GM23338 (cell line): ENCODE data around the gene NRROS. TPM values are rescaled to one million over a fixed set of nuclear protein-coding genes. Genes with fewer than 3 reads are reported as not detected.

ENCODE experiments used
- ATAC-seq: fragments of 200-7000 bp; cut with Tn5 transposase; 3 replicates; pipeline ENCODE4 v1.9.1; 2020
- DNase-seq: peaks from one replicate; pipeline ENCODE4 v3.0.0-alpha.2; 2015; ENCODE audit warnings: low spot score
- H2AFZ ChIP-seq: fragments of 200-600 bp; sonication (generic); 2 replicates; pipeline ENCODE4 v1.8.0; 2016; ENCODE audit warnings: antibody characterized with exemption, mild to moderate bottlenecking, moderate library complexity
- H3F3A ChIP-seq: fragments of 200-600 bp; sonication (generic); replicated peaks from 2 replicates; pipeline ENCODE4 v1.8.0; 2017; ENCODE audit warnings: antibody characterized with exemption, mixed run types, low read depth
- H3K27ac ChIP-seq: fragments of 200-600 bp; sonication (generic); 2 replicates; pipeline ENCODE4 v1.6.1; 2016; ENCODE audit warnings: low read depth
- H3K27me3 ChIP-seq: fragments of 200-600 bp; sonication (generic); 2 replicates; pipeline ENCODE4 v1.8.0; 2016; ENCODE audit warnings: mild to moderate bottlenecking, mixed run types, moderate library complexity; ENCODE audit not compliant: insufficient read depth
- H3K36me3 ChIP-seq: fragments of 200-600 bp; sonication (generic); 2 replicates; pipeline ENCODE4 v1.8.0; 2016; ENCODE audit warnings: mild to moderate bottlenecking; ENCODE audit not compliant: insufficient read depth
- H3K4me1 ChIP-seq: fragments of 200-600 bp; sonication (generic); 2 replicates; pipeline ENCODE4 v1.8.0; 2016; ENCODE audit warnings: mild to moderate bottlenecking, moderate library complexity; ENCODE audit not compliant: insufficient read depth
- H3K4me2 ChIP-seq: fragments of 200-600 bp; sonication (generic); 2 replicates; pipeline ENCODE4 v1.7.1; 2017; ENCODE audit warnings: mixed run types
- H3K4me3 ChIP-seq: fragments of 200-600 bp; sonication (generic); 2 replicates; pipeline ENCODE4 v1.6.1; 2016; ENCODE audit warnings: mixed run types
- H3K79me2 ChIP-seq: fragments of 200-600 bp; sonication (generic); replicated peaks from 2 replicates; pipeline ENCODE4 v1.8.0; 2017; ENCODE audit warnings: mild to moderate bottlenecking; ENCODE audit not compliant: insufficient read depth
- H3K9me2 ChIP-seq: fragments of 200-600 bp; sonication (generic); 2 replicates; pipeline ENCODE4 v1.8.0; 2017; ENCODE audit not compliant: insufficient read depth
- H4K20me1 ChIP-seq: fragments of 200-600 bp; sonication (generic); replicated peaks from 2 replicates; pipeline ENCODE4 v1.8.0; 2017; ENCODE audit warnings: mild to moderate bottlenecking; ENCODE audit not compliant: insufficient read depth
- H3K27ac Mint-ChIP-seq: 2 replicates; pipeline ENCODE4 v1.8.0; 2020; ENCODE audit warnings: inconsistent platforms, mild to moderate bottlenecking, moderate library complexity, mixed read lengths
- H3K27me3 Mint-ChIP-seq: 3 replicates; pipeline ENCODE4 v1.8.0; 2022; ENCODE audit warnings: low read depth, mild to moderate bottlenecking, moderate library complexity, mixed read lengths, inconsistent platforms; ENCODE audit not compliant: insufficient read depth, poor library complexity
- H3K36me3 Mint-ChIP-seq: 3 replicates; pipeline ENCODE4 v1.8.0; 2021; ENCODE audit warnings: low read depth, mild to moderate bottlenecking, inconsistent platforms, moderate library complexity, mixed read lengths
- H3K4me1 Mint-ChIP-seq: 3 replicates; pipeline ENCODE4 v1.8.0; 2020; ENCODE audit warnings: mild to moderate bottlenecking, inconsistent platforms, mixed read lengths
- H3K4me3 Mint-ChIP-seq: 3 replicates; pipeline ENCODE4 v1.8.0; 2021; ENCODE audit warnings: moderate library complexity, mild to moderate bottlenecking, inconsistent platforms, mixed read lengths
- H3K9me3 Mint-ChIP-seq: 3 replicates; pipeline ENCODE4 v1.8.0; 2020; ENCODE audit warnings: moderate library complexity, mild to moderate bottlenecking, inconsistent platforms, mixed read lengths
- CREB1 ChIP-seq: fragments of 250-450 bp; sonication (Bioruptor Pico); IDR thresholded peaks from 2 replicates; pipeline ENCODE4 v1.5.0; 2020; ENCODE audit warnings: low read depth, mild to moderate bottlenecking, moderate library complexity
- CTCF ChIP-seq, 2 experiments: fragments of 200-600 bp in 1 of 2; sonication (generic) in 1 of 2; conservative IDR thresholded peaks; 2 replicates each; pipeline versions ENCODE4 v1.5.1 to v1.6.1; 2016 to 2017; ENCODE audit warnings: antibody characterized with exemption in 2 of 2, low read depth in 2 of 2, mild to moderate bottlenecking in 2 of 2, moderate library complexity in 1 of 2
- ETS1 ChIP-seq: IDR thresholded peaks from 2 replicates; pipeline ENCODE4 v1.6.1; 2016; ENCODE audit warnings: antibody characterized with exemption
- EZH2phosphoT487 ChIP-seq: fragments of 200-600 bp; sonication (generic); IDR thresholded peaks from one replicate; pipeline ENCODE4 v1.8.1; 2018; ENCODE audit warnings: antibody characterized with exemption; ENCODE audit not compliant: unreplicated experiment
- JUNB ChIP-seq: IDR thresholded peaks from one replicate; pipeline ENCODE4 v1.6.1; 2016; ENCODE audit warnings: antibody characterized with exemption; ENCODE audit not compliant: unreplicated experiment
- NANOG ChIP-seq: IDR thresholded peaks from 2 replicates; pipeline ENCODE4 v1.6.1; 2016; ENCODE audit warnings: antibody characterized with exemption, borderline replicate concordance
- POLR2AphosphoS5 ChIP-seq: IDR thresholded peaks from 2 replicates; pipeline ENCODE4 v1.6.1; 2016; ENCODE audit warnings: antibody characterized with exemption, low read depth
- REST ChIP-seq: IDR thresholded peaks from one replicate; pipeline ENCODE4 v1.6.1; 2018; ENCODE audit warnings: antibody characterized with exemption; ENCODE audit not compliant: unreplicated experiment
- STAT1 ChIP-seq: IDR thresholded peaks from one replicate; pipeline ENCODE4 v1.6.1; 2016; ENCODE audit warnings: antibody characterized with exemption; ENCODE audit not compliant: unreplicated experiment
- ZNF114 ChIP-seq: fragments of 250-450 bp; sonication (Bioruptor Pico); IDR thresholded peaks from 2 replicates; pipeline ENCODE4 v1.5.0; 2020; ENCODE audit warnings: mild to moderate bottlenecking, moderate library complexity
- ZNF331 ChIP-seq: fragments of 250-450 bp; sonication (Bioruptor Pico); IDR thresholded peaks from 2 replicates; pipeline ENCODE4 v1.5.0; 2020; ENCODE audit warnings: low read depth, mild to moderate bottlenecking, moderate library complexity
- polyA plus RNA-seq: library from polyadenylated mRNA; unstranded; fragments of >200 nt; fragmentation: Nextera tagmentation; extraction: Ambion mirVana; gene quantifications from 2 replicates; pipeline ENCODE4 v1.2.1, GENCODE V29; 2016
- total RNA-seq: library from RNA; depleted of rRNA; stranded (reverse); fragments of >200 nt; shearing (Covaris generic); gene quantifications from 2 replicates; pipeline ENCODE4 v1.2.3, GENCODE V29; 2014

NRROS gene
- total and polyA plus RNA-seq, 2 experiments from 2014 or later, result 2.3 to 8.5 TPM

DNA sequence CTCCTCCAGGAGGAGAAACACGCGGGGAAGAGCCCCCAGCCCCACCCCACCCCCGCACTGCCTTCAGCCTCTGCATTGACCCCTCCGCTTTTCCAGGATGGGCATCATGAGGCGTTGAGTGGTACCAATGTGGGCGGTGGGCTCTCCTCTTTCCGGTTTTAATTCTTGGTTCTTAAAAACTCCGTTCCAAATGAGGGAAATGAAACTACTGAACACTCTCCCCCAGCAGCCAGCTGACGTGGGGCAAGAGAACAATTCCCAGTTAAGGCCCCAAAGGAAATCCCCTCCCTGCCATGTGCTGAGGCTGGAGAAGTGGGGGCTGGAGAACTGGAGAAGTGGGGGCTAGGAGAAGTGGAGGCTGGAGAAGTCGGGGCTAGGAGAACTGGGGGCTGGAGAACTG is 5.3 kb upstream of the NRROS start (continued):
- no peak for TF ChIP-seq CTCF (conservative IDR thresholded peaks at IDR 0.05; ENCODE audit: low read depth in 2 of 2)
- TF ChIP-seq ZNF331 (CRISPR knock-in tag), result no peak
- no peak for TF ChIP-seq EZH2phosphoT487
- TF ChIP-seq CREB1 (CRISPR knock-in tag), result no peak
- TF ChIP-seq ZNF114 (CRISPR knock-in tag), result no peak
- TF ChIP-seq REST, result no peak

DNA sequence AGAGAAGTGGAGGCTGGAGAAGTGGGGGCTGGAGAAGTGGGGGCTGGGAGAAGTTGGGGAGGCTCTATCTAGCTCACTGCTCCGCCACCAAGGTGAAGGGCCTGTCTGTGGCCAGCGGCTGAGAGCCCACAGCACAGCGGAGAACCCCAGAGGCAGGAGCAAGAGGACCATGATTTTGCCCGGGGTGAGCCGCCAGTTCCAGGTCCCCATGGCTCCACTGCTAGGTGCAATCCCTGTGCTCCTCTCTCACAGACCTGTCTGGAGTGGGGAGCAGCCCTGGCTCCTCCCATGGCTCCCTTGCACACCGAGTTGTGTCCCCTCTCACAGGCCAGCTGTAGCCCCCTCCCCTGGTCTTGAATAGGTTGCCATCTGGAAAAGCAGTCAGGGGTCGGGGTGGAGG is 4.7 kb upstream of the NRROS start:
- H3K27ac Mint-ChIP-seq, result no peak overlapping the region
- no peak overlapping the region for H3K4me3 ChIP-seq
- H3K4me1 ChIP-seq, result peaks cover 26% of the 10 kb centered on the region
- no peak overlapping the region for H3K4me3 Mint-ChIP-seq
- H3K4me1 Mint-ChIP-seq, result peaks cover 42% of the 10 kb centered on the region
- H3K27me3 Mint-ChIP-seq, result peaks cover 14% of the 10 kb centered on the region
- ATAC-seq, result no peak
- no peaks in the 10 kb centered on the region; the same call in 2 of the 3 replicates for H3K9me3 Mint-ChIP-seq
- H3K27ac ChIP-seq, result no peak overlapping the region
- no peaks in the 10 kb centered on the region; the same call in 2 of the 3 replicates for H3K36me3 Mint-ChIP-seq
- H4K20me1 ChIP-seq, result no peaks in the 10 kb centered on the region
- no peaks in the 10 kb centered on the region for H3K36me3 ChIP-seq
- no peaks in the 10 kb centered on the region for H3K9me2 ChIP-seq
- peaks cover 26% of the 10 kb centered on the region for H3F3A ChIP-seq
- no peak for TF ChIP-seq REST
- TF ChIP-seq ETS1, result no peak
- no peak for TF ChIP-seq POLR2AphosphoS5
- no peak for TF ChIP-seq EZH2phosphoT487
- no peak for TF ChIP-seq NANOG
- no peak for TF ChIP-seq CREB1 (CRISPR knock-in tag)
- no peak for TF ChIP-seq JUNB
- TF ChIP-seq STAT1, result no peak
- TF ChIP-seq CTCF (conservative IDR thresholded peaks at IDR 0.05; ENCODE audit: low read depth in 2 of 2), result no peak
- no peak for TF ChIP-seq ZNF331 (CRISPR knock-in tag)
- no peaks in the 10 kb centered on the region for H3K79me2 ChIP-seq
- no peak overlapping the region for H3K4me2 ChIP-seq
- H2AFZ ChIP-seq, result no peak overlapping the region
- no peak for DNase-seq
- H3K27me3 ChIP-seq, result peaks cover 12% of the 10 kb centered on the region
